Mesenchymal stem cell (in vitro differentiated cells and primary cell): ENCODE results near the gene ZNF276.

Experiments used
- DNase-seq: peaks from one replicate; pipeline ENCODE4 v3.0.0-alpha.2; 2013
- H2AFZ ChIP-seq: one replicate; pipeline ENCODE4 v1.6.1; 2013; ENCODE audit warnings: low read depth, mild to moderate bottlenecking, control low read depth, inconsistent platforms, low read length, moderate library complexity
- H2AK5ac ChIP-seq: 2 replicates; pipeline ENCODE4 v1.6.1; 2013; ENCODE audit warnings: low read length, moderate library complexity, mild to moderate bottlenecking, inconsistent platforms; ENCODE audit not compliant: severe bottlenecking
- H2BK120ac ChIP-seq: one replicate; pipeline ENCODE4 v1.6.1; 2013; ENCODE audit warnings: low read depth, mild to moderate bottlenecking, inconsistent platforms, low read length, moderate library complexity
- H2BK12ac ChIP-seq, 2 experiments: one replicate each; pipeline ENCODE4 v1.6.1; 2013; ENCODE audit warnings: inconsistent platforms in 2 of 2, low read length in 2 of 2, mild to moderate bottlenecking in 2 of 2, moderate library complexity in 2 of 2, control low read depth in 1 of 2
- H2BK15ac ChIP-seq: one replicate; pipeline ENCODE4 v1.6.1; 2013; ENCODE audit warnings: mild to moderate bottlenecking, low read depth, inconsistent platforms; ENCODE audit not compliant: poor library complexity, severe bottlenecking
- H2BK5ac ChIP-seq: 2 replicates; pipeline ENCODE4 v1.6.1; 2013; ENCODE audit warnings: low read depth, mild to moderate bottlenecking, low read length, control low read depth, inconsistent platforms; ENCODE audit not compliant: poor library complexity, severe bottlenecking
- H3K14ac ChIP-seq, 2 experiments: one replicate each; pipeline ENCODE4 v1.6.1; 2013; ENCODE audit warnings: inconsistent platforms in 2 of 2, low read length in 2 of 2, control low read depth in 1 of 2, mild to moderate bottlenecking in 1 of 2, moderate library complexity in 1 of 2
- H3K18ac ChIP-seq, 2 experiments: one replicate each; pipeline ENCODE4 v1.6.1; 2013; ENCODE audit warnings: inconsistent platforms in 2 of 2, low read length in 2 of 2, control low read depth in 1 of 2, low read depth in 1 of 2, mild to moderate bottlenecking in 1 of 2
- H3K23ac ChIP-seq, 2 experiments: one replicate each; pipeline ENCODE4 v1.6.1; 2013; ENCODE audit warnings: inconsistent platforms in 2 of 2, low read length in 2 of 2, mild to moderate bottlenecking in 2 of 2, moderate library complexity in 2 of 2, control low read depth in 1 of 2
- H3K27ac ChIP-seq: 2 replicates; pipeline ENCODE4 v1.5.1; 2013; ENCODE audit warnings: mild to moderate bottlenecking, moderate library complexity, low read length, control low read depth, inconsistent platforms; ENCODE audit not compliant: poor library complexity, severe bottlenecking
- H3K27me3 ChIP-seq, 2 experiments: 2 replicates each; pipeline versions ENCODE4 v1.6.1 to v1.7.0; 2013; ENCODE audit warnings: low read length in 2 of 2, mild to moderate bottlenecking in 2 of 2, moderate library complexity in 2 of 2, control low read depth in 1 of 2, inconsistent platforms in 1 of 2; ENCODE audit not compliant: control insufficient read depth in 1 of 2, insufficient read depth in 1 of 2
- H3K36me3 ChIP-seq, 2 experiments: 2 replicates each; pipeline versions ENCODE4 v1.6.1 to v1.7.0; 2013; ENCODE audit warnings: low read length in 2 of 2, control low read depth in 1 of 2, inconsistent platforms in 1 of 2, low read depth in 1 of 2, mild to moderate bottlenecking in 1 of 2; ENCODE audit not compliant: insufficient read depth in 2 of 2, control insufficient read depth in 1 of 2
- H3K4ac ChIP-seq, 2 experiments: one replicate each; pipeline ENCODE4 v1.6.1; 2013; ENCODE audit warnings: inconsistent platforms in 2 of 2, low read length in 2 of 2, mild to moderate bottlenecking in 2 of 2, moderate library complexity in 2 of 2, control low read depth in 1 of 2, low read depth in 1 of 2
- H3K4me1 ChIP-seq: 2 replicates; pipeline ENCODE4 v1.6.1; 2013; ENCODE audit warnings: low read depth, low read length, control low read depth; ENCODE audit not compliant: control insufficient read depth, insufficient read depth
- H3K4me2 ChIP-seq: 2 replicates; pipeline ENCODE4 v1.6.1; 2013; ENCODE audit warnings: low read length, mild to moderate bottlenecking, inconsistent platforms; ENCODE audit not compliant: poor library complexity, severe bottlenecking
- H3K4me3 ChIP-seq, 2 experiments: 2 replicates each; pipeline versions ENCODE4 v1.5.1 to v1.7.0; 2013; ENCODE audit warnings: low read length in 2 of 2, mild to moderate bottlenecking in 2 of 2, control low read depth in 1 of 2, low read depth in 1 of 2; ENCODE audit not compliant: insufficient read depth in 1 of 2
- H3K79me1 ChIP-seq: replicated peaks from 2 replicates; pipeline ENCODE4 v1.6.1; 2013; ENCODE audit warnings: mild to moderate bottlenecking, control low read depth, low read length, inconsistent platforms; ENCODE audit not compliant: poor library complexity, severe bottlenecking
- H3K9ac ChIP-seq: 2 replicates; pipeline ENCODE4 v1.7.0; 2013; ENCODE audit warnings: mild to moderate bottlenecking, low read length, moderate library complexity
- H3K9me3 ChIP-seq: 2 replicates; pipeline ENCODE4 v1.7.0; 2013; ENCODE audit warnings: mild to moderate bottlenecking, low read length; ENCODE audit not compliant: control insufficient read depth
- H4K8ac ChIP-seq: one replicate; pipeline ENCODE4 v1.6.1; 2013; ENCODE audit warnings: inconsistent platforms, mild to moderate bottlenecking, low read length, moderate library complexity
- H4K91ac ChIP-seq: one replicate; pipeline ENCODE4 v1.6.1; 2013; ENCODE audit warnings: mild to moderate bottlenecking, low read length, inconsistent platforms
- WGBS: methylation state at CpG from one replicate; pipeline ENCODE4 v1.1.7; 2013; ENCODE audit warnings: mixed read lengths; 5-methylcytosine and 5-hydroxymethylcytosine counted together

The ZNF276 gene

DNA sequence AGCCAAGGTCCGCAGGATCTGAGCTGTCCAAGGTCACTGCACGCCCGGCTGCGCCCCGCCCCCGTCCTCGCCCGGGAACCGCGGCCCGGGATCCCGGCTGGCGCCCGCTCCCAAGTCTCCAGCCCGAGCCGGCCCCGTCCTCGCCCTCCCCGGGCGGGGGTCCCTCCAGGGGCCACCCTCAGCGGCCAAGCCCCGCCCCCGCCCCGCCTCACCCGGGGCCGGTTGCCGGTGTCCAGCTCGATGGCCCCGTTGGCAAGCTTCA is 855 bp upstream of the ZNF276 start:
- Histone ChIP-seq H3K4ac (peak overlapping the region; percentile 79 to 86), H4K8ac (peak overlapping the region; percentile 88), H2AK5ac (no peak overlapping the region), H3K4me3 (peak overlapping the region; percentile 89 to 96), H3K36me3 (peaks cover 39 to 61% of the 10 kb centered on the region in 2 experiments), H2BK5ac (no peak overlapping the region), H3K23ac (no peak overlapping the region), H3K27ac (peak overlapping the region; percentile 17), H4K91ac (peak overlapping the region; percentile 97), H3K9ac (peak overlapping the region; percentile 86), H3K4me2 (peak overlapping the region; percentile 75), H2AFZ (peak overlapping the region; percentile 30), H2BK120ac (peak overlapping the region; percentile 67), H3K4me1 (peaks cover 36% of the 10 kb centered on the region), H2BK15ac (peak overlapping the region; percentile 78), H2BK12ac (peak overlapping the region in 1 of 2 experiments; percentile 76), H3K14ac (peak overlapping the region in 1 of 2 experiments; percentile 30), H3K27me3 (no peaks in the 10 kb centered on the region), H3K79me1 (peaks cover 30% of the 10 kb centered on the region), H3K18ac (peak overlapping the region; percentile 81 to 93), H3K9me3 (no peaks in the 10 kb centered on the region)
- peak; percentile 58 for DNase-seq
- 2% methylated on average over 21 of the region's 29 CpGs for WGBS

DNA sequence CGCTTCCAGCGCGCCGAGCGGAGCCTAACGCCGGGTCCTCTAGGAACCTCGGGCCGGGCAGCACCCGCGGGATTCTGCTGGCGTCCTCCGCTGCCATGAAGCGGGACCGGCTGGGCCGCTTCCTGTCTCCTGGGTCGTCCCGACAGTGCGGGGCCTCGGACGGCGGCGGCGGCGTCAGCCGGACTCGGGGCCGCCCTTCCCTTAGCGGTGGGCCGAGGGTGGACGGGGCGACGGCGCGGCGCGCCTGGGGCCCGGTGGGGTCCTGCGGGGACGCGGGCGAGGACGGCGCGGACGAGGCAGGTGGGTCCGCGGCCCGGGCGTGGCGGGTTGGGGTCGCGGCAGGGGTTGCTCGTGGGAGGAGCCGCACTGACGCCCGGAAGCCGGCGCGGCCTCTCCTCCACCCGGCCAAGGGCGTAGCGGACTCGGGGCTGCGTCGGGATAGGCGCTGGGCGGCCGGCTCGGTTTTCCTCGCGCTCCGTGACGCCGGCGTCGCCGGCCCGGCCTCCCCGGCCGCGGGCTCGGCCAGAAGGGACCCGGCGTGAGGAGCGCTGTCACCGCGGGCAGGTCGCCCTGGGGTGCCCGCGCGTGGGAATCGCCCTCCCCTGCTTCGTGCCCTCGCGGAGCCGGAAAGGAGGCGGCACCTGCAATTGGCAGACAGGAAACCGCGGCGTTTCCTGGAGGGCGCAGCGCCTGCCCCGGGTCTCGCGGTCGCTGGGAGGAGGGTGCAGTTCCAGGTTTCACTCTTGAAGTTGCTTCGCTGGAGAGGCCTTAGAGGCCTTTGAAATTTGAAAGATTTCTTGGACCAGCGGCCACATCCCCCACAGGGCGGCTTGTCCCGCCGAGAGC is 432 bp downstream of the ZNF276 start:
- peak overlapping the region in 1 of 2 experiments; percentile 89 for H3K14ac ChIP-seq
- peak; percentile 64 for DNase-seq
- peaks cover 36% of the 10 kb centered on the region for H3K4me1 ChIP-seq
- H2BK120ac ChIP-seq: peak overlapping the region; percentile 78
- no peaks in the 10 kb centered on the region for H3K9me3 ChIP-seq
- peaks cover 29% of the 10 kb centered on the region for H3K79me1 ChIP-seq
- WGBS: under 1% methylated on average over 90 of the region's 112 CpGs
- peak overlapping the region; percentile 82 for H2BK15ac ChIP-seq
- H2BK5ac ChIP-seq: peak overlapping the region; percentile 46
- H4K91ac ChIP-seq: peak overlapping the region; percentile 55
- peak overlapping the region in 1 of 2 experiments; percentile 34 for H3K23ac ChIP-seq
- H3K27me3 ChIP-seq: no peaks in the 10 kb centered on the region
- H2AK5ac ChIP-seq: no peak overlapping the region
- peak overlapping the region; percentile 89 to 96 for H3K4me3 ChIP-seq
- H3K36me3 ChIP-seq: peaks cover 37 to 51% of the 10 kb centered on the region in 2 experiments
- H3K4ac ChIP-seq: peak overlapping the region; percentile 9 to 41
- no peak overlapping the region for H3K27ac ChIP-seq
- peak overlapping the region; percentile 70 for H2AFZ ChIP-seq
- peak overlapping the region in 1 of 2 experiments; percentile 30 for H2BK12ac ChIP-seq
- peak overlapping the region; percentile 61 for H4K8ac ChIP-seq
- H3K18ac ChIP-seq: peak overlapping the region; percentile 68 to 95
- peak overlapping the region; percentile 86 for H3K9ac ChIP-seq
- peak overlapping the region; percentile 72 for H3K4me2 ChIP-seq

DNA sequence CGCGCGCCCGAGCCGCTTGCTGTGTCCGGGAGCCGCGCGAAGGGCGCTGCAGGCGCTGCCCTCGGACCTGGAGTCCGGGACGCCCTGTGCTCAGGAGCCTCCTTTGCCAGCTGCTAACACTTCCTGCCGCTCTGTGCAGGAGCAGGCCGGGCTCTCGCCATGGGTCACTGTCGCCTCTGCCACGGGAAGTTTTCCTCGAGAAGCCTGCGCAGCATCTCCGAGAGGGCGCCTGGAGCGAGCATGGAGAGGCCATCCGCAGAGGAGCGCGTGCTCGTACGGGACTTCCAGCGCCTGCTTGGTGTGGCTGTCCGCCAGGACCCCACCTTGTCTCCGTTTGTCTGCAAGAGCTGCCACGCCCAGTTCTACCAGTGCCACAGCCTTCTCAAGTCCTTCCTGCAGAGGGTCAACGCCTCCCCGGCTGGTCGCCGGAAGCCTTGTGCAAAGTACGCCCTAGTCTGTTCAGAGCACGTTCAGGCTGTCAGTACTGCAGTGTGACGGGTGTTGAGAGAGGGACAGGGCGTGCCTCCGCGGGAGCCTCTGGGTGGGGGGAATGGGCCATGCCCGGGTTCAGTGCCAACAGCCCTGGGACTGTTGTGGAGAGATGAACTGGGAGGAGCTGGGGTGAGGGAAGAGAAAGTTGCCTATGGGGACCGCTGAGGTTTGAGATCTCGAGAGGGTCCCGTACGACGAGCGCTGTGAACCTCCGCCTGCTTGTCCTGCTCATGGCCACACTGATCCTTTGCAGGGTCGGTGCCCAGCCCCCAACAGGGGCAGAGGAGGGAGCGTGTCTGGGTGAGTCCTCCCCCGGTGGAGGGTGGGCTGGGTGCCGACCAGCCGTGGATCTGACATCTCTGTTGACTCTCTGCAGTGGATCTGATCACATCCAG is 1.3 kb downstream of the ZNF276 start:
- H2AFZ ChIP-seq: peak overlapping the region; percentile 19
- H3K4me3 ChIP-seq: peak overlapping the region; percentile 89 to 96
- H2BK12ac ChIP-seq: no peak overlapping the region
- WGBS: 37% methylated on average over 56 of the region's 56 CpGs
- H3K23ac ChIP-seq: peak overlapping the region in 1 of 2 experiments; percentile 34
- peak overlapping the region; percentile 17 for H3K27ac ChIP-seq
- peaks cover 36% of the 10 kb centered on the region for H3K4me1 ChIP-seq
- no peak overlapping the region for H2AK5ac ChIP-seq
- H2BK120ac ChIP-seq: no peak overlapping the region
- H3K79me1 ChIP-seq: peaks cover 28% of the 10 kb centered on the region
- H3K4me2 ChIP-seq: peak overlapping the region; percentile 72
- H4K8ac ChIP-seq: no peak overlapping the region
- H3K9ac ChIP-seq: peak overlapping the region; percentile 86
- H3K9me3 ChIP-seq: no peaks in the 10 kb centered on the region
- DNase-seq: no peak
- peak overlapping the region; percentile 31 for H4K91ac ChIP-seq
- no peaks in the 10 kb centered on the region for H3K27me3 ChIP-seq
- H3K4ac ChIP-seq: peak overlapping the region in 1 of 2 experiments; percentile 9
- H2BK5ac ChIP-seq: peak overlapping the region; percentile 36
- H3K14ac ChIP-seq: peak overlapping the region in 1 of 2 experiments; percentile 57
- H2BK15ac ChIP-seq: no peak overlapping the region
- peak overlapping the region in 1 of 2 experiments; percentile 83 for H3K18ac ChIP-seq
- H3K36me3 ChIP-seq: peaks cover 45 to 52% of the 10 kb centered on the region in 2 experiments
